H7 (cell line): Measurements from ENCODE around the gene SEMG1. TPM values are rescaled to one million over a fixed set of nuclear protein-coding genes. Genes with fewer than 3 reads are reported as not detected.

ENCODE experiments used
- DNase-seq: peaks from one replicate; pipeline ENCODE4 v3.0.0; 2012
- H3K27me3 ChIP-seq: 2 replicates; pipeline ENCODE4 v1.6.0; 2011; ENCODE audit warnings: mild to moderate bottlenecking, low read length; ENCODE audit not compliant: control insufficient read depth, insufficient read depth
- H3K36me3 ChIP-seq: replicated peaks from 2 replicates; pipeline ENCODE4 v1.5.1; 2011; ENCODE audit warnings: low read length; ENCODE audit not compliant: control insufficient read depth, insufficient read depth
- H3K4me3 ChIP-seq: 2 replicates; pipeline ENCODE4 v1.5.1; 2011; ENCODE audit warnings: low read depth, mild to moderate bottlenecking, control low read depth, low read length, moderate library complexity; ENCODE audit not compliant: insufficient read depth
- total RNA-seq: library from RNA; depleted of rRNA; stranded (reverse); fragments of >200 nt; shearing (Covaris generic); gene quantifications from 2 replicates; pipeline ENCODE4 v1.2.3, GENCODE V29; 2014; rRNA removed

Gene SEMG1
- total RNA-seq = 0.31 and 0.81 TPM in 2 replicates

GRCh38 chr20:45206725-45207124, at the start of gene SEMG1:
TSS of gene SEMG1 (plus strand) at chr20:45207033. CDS start at chr20:45207054, 21 bp downstream.
- Histone ChIP-seq H3K36me3 (no peaks in the 10 kb centered on the region), H3K27me3 (no peaks in the 10 kb centered on the region), H3K4me3 (no peak within 1 kb of the TSS)
- DNase-seq = no peak

- Histone ChIP-seq H3K27me3 (no peaks in the 10 kb centered on the region), H3K36me3 (no peaks in the 10 kb centered on the region), H3K4me3 (no peak overlapping the region)
- no peak for DNase-seq
These were observed 48.9 kb upstream of the SEMG1 start for GRCh38 chr20:45157962-45158361.

- no peaks in the 10 kb centered on the region for H3K36me3 ChIP-seq
- no peak overlapping the region for H3K4me3 ChIP-seq
- DNase-seq = no peak
- no peaks in the 10 kb centered on the region for H3K27me3 ChIP-seq
These were observed 43.6 kb upstream of the SEMG1 start for GRCh38 chr20:45163083-45163803.

- DNase-seq = no peak
- Histone ChIP-seq H3K36me3 (no peaks in the 10 kb centered on the region), H3K27me3 (no peaks in the 10 kb centered on the region), H3K4me3 (no peak overlapping the region)
These were observed 41.9 kb upstream of the SEMG1 start for GRCh38 chr20:45164906-45165305.

GRCh38 chr20:45173522-45173921, 33.3 kb upstream of the SEMG1 start:
- Histone ChIP-seq H3K27me3 (no peaks in the 10 kb centered on the region), H3K4me3 (no peak overlapping the region), H3K36me3 (no peaks in the 10 kb centered on the region)
- no peak for DNase-seq

GRCh38 chr20:45174434-45175364, 32.1 kb upstream of the SEMG1 start, which contains the start of gene PI3:
TSS of gene PI3 (plus strand) at chr20:45174902. CDS start at chr20:45174923, 21 bp downstream.
- H3K36me3 ChIP-seq = no peaks in the 10 kb centered on the region
- H3K27me3 ChIP-seq = no peaks in the 10 kb centered on the region
- DNase-seq = no peak
- no peak within 1 kb of the TSS for H3K4me3 ChIP-seq

- Histone ChIP-seq H3K36me3 (no peaks in the 10 kb centered on the region), H3K27me3 (no peaks in the 10 kb centered on the region), H3K4me3 (no peak overlapping the region)
- no peak for DNase-seq
These were observed 30.1 kb upstream of the SEMG1 start for GRCh38 chr20:45176526-45177267.

GRCh38 chr20:45179166-45179565, 27.7 kb upstream of the SEMG1 start:
- H3K36me3 ChIP-seq = no peaks in the 10 kb centered on the region
- H3K27me3 ChIP-seq = no peaks in the 10 kb centered on the region
- H3K4me3 ChIP-seq = no peak overlapping the region
- no peak for DNase-seq

GRCh38 chr20:45181639-45182038, 25.2 kb upstream of the SEMG1 start:
- Histone ChIP-seq H3K4me3 (no peak overlapping the region), H3K27me3 (no peaks in the 10 kb centered on the region), H3K36me3 (no peaks in the 10 kb centered on the region)
- no peak for DNase-seq

GRCh38 chr20:45183084-45183483, 23.7 kb upstream of the SEMG1 start:
- no peak overlapping the region for H3K4me3 ChIP-seq
- H3K36me3 ChIP-seq = no peaks in the 10 kb centered on the region
- DNase-seq = no peak
- no peaks in the 10 kb centered on the region for H3K27me3 ChIP-seq

GRCh38 chr20:45187693-45188092, 19.1 kb upstream of the SEMG1 start:
- DNase-seq = no peak
- no peak overlapping the region for H3K4me3 ChIP-seq
- H3K27me3 ChIP-seq = no peaks in the 10 kb centered on the region
- no peaks in the 10 kb centered on the region for H3K36me3 ChIP-seq

- DNase-seq = no peak
- H3K27me3 ChIP-seq = no peaks in the 10 kb centered on the region; the same call in 1 of the 2 replicates
- H3K4me3 ChIP-seq = no peak overlapping the region
- H3K36me3 ChIP-seq = no peaks in the 10 kb centered on the region
These were observed 17.7 kb upstream of the SEMG1 start for GRCh38 chr20:45189067-45189609.

GRCh38 chr20:45189861-45190260, 17.0 kb upstream of the SEMG1 start:
- Histone ChIP-seq H3K4me3 (no peak overlapping the region), H3K36me3 (no peaks in the 10 kb centered on the region), H3K27me3 (no peaks in the 10 kb centered on the region; the same call in 1 of the 2 replicates)
- DNase-seq = no peak

GRCh38 chr20:45191926-45192325, 14.9 kb upstream of the SEMG1 start:
- no peaks in the 10 kb centered on the region for H3K36me3 ChIP-seq
- H3K27me3 ChIP-seq = no peaks in the 10 kb centered on the region; the same call in 1 of the 2 replicates
- no peak overlapping the region for H3K4me3 ChIP-seq
- DNase-seq = no peak
